ENCODE measurements around the gene DLD.

DLD gene

GRCh38 chr7:107946881-107947280, 55.9 kb downstream of the DLD start:
- H3K4me3 ChIP-seq (ENCODE audit: low read depth, low read length), result no peak overlapping the region
- TF ChIP-seq CTCF (IDR thresholded peaks at IDR 0.05; ENCODE audit: borderline replicate concordance, insufficient read depth, low read depth, low read length), result no peak

- no peak overlapping the region for H3K4me3 ChIP-seq (ENCODE audit: low read depth, low read length)
- TF ChIP-seq CTCF (IDR thresholded peaks at IDR 0.05; ENCODE audit: borderline replicate concordance, insufficient read depth, low read depth, low read length), result no peak
Measured at GRCh38 chr7:107948645-107949442, 57.9 kb downstream of the DLD start.

- no peak overlapping the region for H3K4me3 ChIP-seq (ENCODE audit: low read depth, low read length)
- TF ChIP-seq CTCF (IDR thresholded peaks at IDR 0.05; ENCODE audit: borderline replicate concordance, insufficient read depth, low read depth, low read length), result no peak
Measured at GRCh38 chr7:107949443-107949935, 58.5 kb downstream of the DLD start.

GRCh38 chr7:107951172-107951787, 60.3 kb downstream of the DLD start:
- no peak overlapping the region for H3K4me3 ChIP-seq (ENCODE audit: low read depth, low read length)

DNA sequence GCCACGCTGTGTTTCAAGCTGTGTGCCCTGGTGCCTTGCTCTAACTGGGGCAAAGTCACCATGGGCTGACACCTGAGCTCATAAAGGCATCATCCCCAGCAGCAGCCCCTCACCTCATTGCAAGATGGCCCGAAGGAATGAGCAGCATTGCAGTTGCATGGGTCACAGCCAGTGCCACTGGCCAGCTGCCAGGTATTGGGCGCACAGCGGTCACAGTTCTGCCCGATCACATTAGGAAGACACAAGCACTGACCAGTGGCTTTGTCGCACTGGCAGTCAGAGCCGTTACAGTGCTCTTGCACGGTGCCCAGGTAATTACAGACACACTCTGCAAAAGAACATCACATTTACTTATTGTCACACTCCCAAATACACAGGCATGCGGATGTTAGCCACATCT, 60.9 kb downstream of the DLD start:
- no peak overlapping the region for H3K4me3 ChIP-seq (ENCODE audit: low read depth, low read length)
- no peak for TF ChIP-seq CTCF (IDR thresholded peaks at IDR 0.05; ENCODE audit: borderline replicate concordance, insufficient read depth, low read depth, low read length)

More at GRCh38 chr7:107951172-107951787, 60.3 kb downstream of the DLD start:
- no peak for TF ChIP-seq CTCF (IDR thresholded peaks at IDR 0.05; ENCODE audit: borderline replicate concordance, insufficient read depth, low read depth, low read length)

GRCh38 chr7:107953265-107953923, 62.4 kb downstream of the DLD start:
- no peak for TF ChIP-seq CTCF (IDR thresholded peaks at IDR 0.05; ENCODE audit: borderline replicate concordance, insufficient read depth, low read depth, low read length)
- no peak overlapping the region for H3K4me3 ChIP-seq (ENCODE audit: low read depth, low read length)

All from GM12875 (cell line).